Stimulated activated CD4-positive, alpha-beta T cell treated with anti-CD3 and anti-CD28 coated beads, Interleukin-12 subunit alpha, Interleukin-12 subunit beta, amount 100 ng/mL, for 4 hours (primary cell): ENCODE results near the gene ZEB1.
"Not testable (repeated sequence)": the region's sequence is repeated elsewhere in the genome, so short reads cannot be mapped to it uniquely, and the experiment has no call there.

ENCODE experiments used
- DNase-seq: peaks from one replicate; pipeline ENCODE4 v3.0.0-alpha.2; 2020

The ZEB1 gene

GRCh38 chr10:31372439-31372838, 53.4 kb downstream of the ZEB1 start:
- DNase-seq: no peak

DNA sequence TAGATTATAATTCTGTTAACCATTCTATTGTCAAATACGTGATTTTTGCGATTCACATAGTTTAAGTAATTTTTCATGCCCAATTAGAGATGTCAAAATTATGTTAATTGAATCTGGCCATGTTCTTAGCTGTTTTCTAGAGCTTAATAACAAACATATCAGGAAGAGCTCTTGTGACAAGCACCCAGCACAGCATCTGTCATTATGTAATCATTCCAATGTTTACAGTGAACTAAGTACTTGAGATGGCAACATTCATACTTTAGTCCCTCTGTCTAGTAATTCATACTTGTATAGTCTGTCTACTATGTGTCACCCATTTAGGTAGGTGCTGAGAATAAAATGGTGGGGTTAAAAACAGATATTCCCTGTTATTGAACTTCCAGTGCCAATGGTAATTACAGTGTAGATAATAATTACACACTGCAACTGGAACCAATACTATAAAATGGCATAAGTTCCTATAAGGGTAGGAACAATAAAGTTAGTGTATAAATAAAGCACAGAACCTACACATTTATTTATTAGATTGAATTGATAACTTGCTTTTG, 55.2 kb downstream of the ZEB1 start:
- DNase-seq: no peak

DNA sequence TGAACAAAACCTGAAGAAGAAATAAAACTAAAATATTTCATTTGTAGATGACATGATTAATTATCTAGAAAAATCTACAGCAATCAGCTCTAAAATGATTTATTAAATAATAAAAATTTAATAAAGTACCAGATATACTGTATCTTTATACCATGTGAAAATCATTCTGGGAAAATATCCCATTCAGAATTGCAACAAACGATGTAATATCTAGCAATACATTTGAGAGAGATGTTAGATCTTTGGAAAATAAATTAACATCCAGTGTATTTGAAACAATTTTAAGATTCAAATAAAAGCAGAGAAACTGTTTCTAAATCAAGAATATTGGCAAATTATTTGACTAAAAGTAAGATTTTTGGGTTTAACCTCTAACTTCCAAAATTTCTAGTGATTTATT, 62.2 kb downstream of the ZEB1 start:
- no peak for DNase-seq

- DNase-seq: no peak
Measured at GRCh38 chr10:31381766-31382316, 62.8 kb downstream of the ZEB1 start.

- no peak for DNase-seq
Measured at GRCh38 chr10:31383810-31384588, 65.0 kb downstream of the ZEB1 start.

GRCh38 chr10:31384589-31384949, 65.6 kb downstream of the ZEB1 start:
- no peak for DNase-seq

- DNase-seq: no peak
Measured at GRCh38 chr10:31390804-31391203, 71.8 kb downstream of the ZEB1 start.

DNA sequence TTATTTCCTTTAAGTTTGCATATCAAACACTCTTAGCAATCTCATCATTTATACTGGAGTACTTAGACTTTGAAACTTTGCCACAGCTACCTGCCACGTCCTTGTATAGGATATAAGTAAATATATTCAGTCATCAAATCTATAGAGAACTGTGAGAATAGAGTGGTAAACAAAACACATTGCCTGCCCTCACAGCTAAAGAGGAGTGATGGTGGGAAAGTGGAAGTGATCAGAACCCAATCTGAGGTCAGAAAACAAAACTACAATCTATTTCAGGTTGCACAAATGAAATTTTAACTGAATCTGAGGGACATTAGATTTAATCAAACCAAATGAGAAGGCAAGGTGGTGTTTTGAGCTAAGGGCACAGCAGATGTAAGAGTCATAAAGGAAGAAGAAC, 74.8 kb downstream of the ZEB1 start:
- DNase-seq: no peak

DNA sequence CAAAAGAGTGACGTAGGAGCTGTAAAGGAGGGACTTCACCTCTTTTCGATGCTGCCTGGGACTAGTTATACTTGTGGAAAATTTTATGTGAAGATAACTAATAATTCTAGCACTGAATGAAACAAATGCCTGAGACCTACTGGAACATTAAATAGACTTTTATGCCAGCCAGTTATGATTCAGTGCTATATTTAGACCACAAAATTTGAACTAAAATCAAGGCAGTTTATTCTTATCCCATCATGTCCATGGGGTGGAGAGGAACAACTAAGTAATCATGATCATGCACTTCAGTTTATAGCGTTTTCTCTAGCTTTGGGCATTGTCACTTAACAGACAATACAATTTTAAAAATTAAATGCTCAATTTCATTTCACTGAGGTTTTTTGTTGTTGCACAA, 76.7 kb downstream of the ZEB1 start:
- DNase-seq: no peak

- no peak for DNase-seq
Measured at GRCh38 chr10:31396376-31396775, 77.4 kb downstream of the ZEB1 start.

GRCh38 chr10:31397852-31398251, 78.8 kb downstream of the ZEB1 start:
- no peak for DNase-seq

DNA sequence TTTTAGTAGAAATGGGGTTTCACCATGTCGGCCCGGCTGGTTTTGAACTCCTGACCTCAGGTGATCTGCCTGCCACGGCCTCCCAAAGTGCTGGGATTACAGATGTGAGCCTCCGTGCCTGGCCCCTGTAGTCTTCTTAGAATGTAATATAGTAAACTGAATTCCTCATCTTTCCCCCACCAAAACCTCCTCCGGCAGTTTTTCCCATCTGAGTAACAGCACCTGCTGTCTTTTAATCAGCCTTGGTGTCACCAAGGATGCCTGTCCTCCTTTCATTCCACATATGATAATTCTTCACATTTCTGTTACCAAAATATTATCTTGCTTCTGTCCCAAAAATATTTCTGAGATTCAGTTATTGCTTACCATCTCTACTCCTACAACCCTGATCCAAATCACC, 80.2 kb downstream of the ZEB1 start:
- no peak for DNase-seq

DNA sequence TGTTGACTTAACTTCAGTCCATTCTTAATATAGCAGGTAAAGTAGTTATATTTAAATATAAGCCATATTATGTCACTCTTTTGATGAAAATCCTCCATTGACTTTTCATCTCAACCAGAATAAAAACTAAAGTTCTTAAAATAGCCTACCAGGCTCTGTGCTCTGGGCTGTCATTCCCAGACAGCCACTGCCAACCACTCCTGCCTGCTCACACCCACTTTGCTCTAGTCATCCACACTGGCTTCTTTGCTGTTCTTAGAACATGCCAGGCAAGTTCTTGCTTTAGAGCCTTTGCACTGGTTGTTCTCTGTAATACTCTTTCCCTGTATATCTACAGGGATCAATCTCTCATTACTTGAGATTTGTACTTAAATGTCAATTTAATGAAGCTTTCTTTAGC, 80.6 kb downstream of the ZEB1 start:
- DNase-seq: no peak

- DNase-seq: no peak
Measured at GRCh38 chr10:31401287-31401686, 82.3 kb downstream of the ZEB1 start.

- no peak for DNase-seq
Measured at GRCh38 chr10:31404640-31405039, 85.6 kb downstream of the ZEB1 start.

GRCh38 chr10:31405829-31406228, 86.8 kb downstream of the ZEB1 start:
- DNase-seq: not testable (repeated sequence)

DNA sequence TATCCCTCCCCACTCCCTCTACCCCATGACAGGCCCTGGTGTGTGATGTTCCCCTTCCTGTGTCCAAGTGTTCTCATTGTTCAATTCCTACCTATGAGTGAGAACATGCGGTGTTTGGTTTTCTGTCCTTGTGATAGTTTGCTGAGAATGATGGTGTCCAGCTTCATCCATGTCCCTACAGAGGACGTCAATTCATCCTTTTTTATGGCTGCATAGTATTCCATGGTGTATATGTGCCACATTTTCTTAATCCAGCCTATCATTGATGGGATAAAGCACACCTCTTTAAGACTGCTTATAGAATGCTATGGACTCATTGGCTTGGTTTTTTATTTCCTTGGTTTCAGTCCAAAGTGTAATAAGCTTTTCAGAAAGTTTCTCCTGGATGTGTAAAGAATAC, 93.4 kb downstream of the ZEB1 start:
- not testable (repeated sequence) for DNase-seq

GRCh38 chr10:31413325-31413724, 94.3 kb downstream of the ZEB1 start:
- no peak for DNase-seq

- DNase-seq: no peak
Measured at GRCh38 chr10:31418481-31418880, 99.5 kb downstream of the ZEB1 start.

DNA sequence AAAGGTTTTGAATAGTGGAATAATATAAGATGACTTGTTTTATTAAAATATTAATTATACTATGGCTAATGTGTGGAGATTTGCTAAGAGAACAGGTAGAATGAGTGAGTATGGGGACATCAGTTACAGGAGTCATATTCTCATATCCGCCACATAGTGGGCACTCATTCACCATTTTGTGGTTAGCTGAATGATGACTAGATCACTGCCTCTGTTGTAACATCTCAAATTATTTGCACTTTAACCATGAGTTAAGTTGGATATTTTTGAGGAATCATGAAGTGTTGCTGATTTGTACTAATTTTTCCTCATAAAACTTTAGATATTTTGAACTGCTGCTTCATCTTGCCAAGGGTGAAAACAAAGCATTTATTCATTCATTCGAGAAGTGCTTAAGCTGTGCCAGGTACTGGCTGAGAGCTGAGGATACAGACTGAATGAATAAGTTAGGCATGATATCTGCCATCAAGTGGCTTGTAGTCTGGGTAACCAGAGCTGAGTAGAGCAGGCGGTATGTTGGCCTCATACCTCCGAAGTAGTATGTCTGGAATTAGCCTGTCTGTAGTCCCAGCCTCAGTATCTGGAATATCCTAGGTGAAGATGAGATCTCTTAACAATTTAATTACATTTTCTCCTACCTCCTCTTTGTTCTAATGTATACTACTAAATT, 100.5 kb downstream of the ZEB1 start:
- DNase-seq: no peak

GRCh38 chr10:31421322-31421721, 102.3 kb downstream of the ZEB1 start:
- DNase-seq: no peak

- DNase-seq: no peak
Measured at GRCh38 chr10:31422634-31423033, 103.6 kb downstream of the ZEB1 start.

DNA sequence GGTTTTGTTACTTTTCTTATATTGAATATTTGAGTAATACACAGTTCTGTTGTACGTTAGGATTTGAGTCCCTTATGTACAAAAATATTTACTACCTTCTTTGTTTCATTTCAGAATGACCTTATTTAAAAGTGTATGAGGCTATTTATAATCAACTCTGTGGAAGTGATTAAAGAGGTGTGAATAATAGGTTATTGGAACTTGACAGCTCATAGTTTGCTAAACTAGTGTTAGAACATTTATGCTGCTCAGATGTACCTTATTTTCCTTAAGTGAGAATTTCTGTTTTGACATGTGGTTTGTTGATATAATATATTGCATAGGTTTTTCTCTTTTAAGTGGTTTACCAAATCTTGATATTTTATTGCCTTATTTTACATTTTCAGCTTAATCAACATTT, 105.5 kb downstream of the ZEB1 start:
- no peak for DNase-seq

- no peak for DNase-seq
Measured at GRCh38 chr10:31426401-31426800, 107.4 kb downstream of the ZEB1 start.
